Loucy (cell line): ENCODE measurements around the gene LUC7L3.

Source experiments
- H2AFZ ChIP-seq: fragments of 200-600 bp; sonication (generic); 2 replicates; pipeline ENCODE4 v1.6.0; 2016; ENCODE audit warnings: antibody characterized with exemption, mild to moderate bottlenecking, low read length, moderate library complexity
- H3F3A ChIP-seq: fragments of 200-600 bp; 2 replicates; pipeline ENCODE4 v1.6.0; 2016; ENCODE audit warnings: antibody characterized with exemption, low read depth, mild to moderate bottlenecking
- H3K27me3 ChIP-seq: fragments of 200-600 bp; sonication (generic); 2 replicates; pipeline ENCODE4 v1.6.1; 2014; ENCODE audit warnings: low read length, mild to moderate bottlenecking; ENCODE audit not compliant: insufficient read depth, poor library complexity, severe bottlenecking
- H3K36me3 ChIP-seq: fragments of 200-600 bp; sonication (generic); 2 replicates; pipeline ENCODE4 v1.6.1; 2016; ENCODE audit warnings: low read length; ENCODE audit not compliant: insufficient read depth
- H3K4me1 ChIP-seq: fragments of 200-600 bp; sonication (generic); 2 replicates; pipeline ENCODE4 v1.5.1; 2014; ENCODE audit warnings: low read length, mild to moderate bottlenecking; ENCODE audit not compliant: insufficient read depth, poor library complexity, severe bottlenecking
- H3K4me2 ChIP-seq: fragments of 200-600 bp; sonication (generic); 2 replicates; pipeline ENCODE4 v1.6.0; 2014; ENCODE audit warnings: antibody characterized with exemption, low read length, low read depth, mild to moderate bottlenecking; ENCODE audit not compliant: poor library complexity, severe bottlenecking
- H3K4me3 ChIP-seq: fragments of 200-600 bp; sonication (generic); 2 replicates; pipeline ENCODE4 v1.5.1; 2014; ENCODE audit warnings: low read length, mild to moderate bottlenecking, mixed read lengths; ENCODE audit not compliant: poor library complexity, severe bottlenecking
- H3K79me2 ChIP-seq: fragments of 200-600 bp; sonication (generic); 2 replicates; pipeline ENCODE4 v1.6.1; 2014; ENCODE audit warnings: low read length; ENCODE audit not compliant: insufficient read depth
- H3K9ac ChIP-seq: fragments of 200-600 bp; sonication (generic); 2 replicates; pipeline ENCODE4 v1.6.0; 2014; ENCODE audit warnings: mild to moderate bottlenecking, low read depth, low read length, moderate library complexity; ENCODE audit not compliant: poor library complexity, severe bottlenecking
- H3K9me2 ChIP-seq: fragments of 200-600 bp; sonication (generic); replicated peaks from 2 replicates; pipeline ENCODE4 v1.6.1; 2016; ENCODE audit warnings: low read depth, low read length, mixed read lengths
- H3K9me3 ChIP-seq: fragments of 200-600 bp; sonication (generic); 2 replicates; pipeline ENCODE4 v1.6.1; 2014; ENCODE audit warnings: mild to moderate bottlenecking, antibody characterized with exemption, low read length, low read depth; ENCODE audit not compliant: insufficient read depth
- H4K20me1 ChIP-seq: fragments of 200-600 bp; sonication (generic); 2 replicates; pipeline ENCODE4 v1.6.0; 2014; ENCODE audit warnings: antibody characterized with exemption, low read length, mild to moderate bottlenecking; ENCODE audit not compliant: insufficient read depth, poor library complexity, severe bottlenecking
- CTCF ChIP-seq: fragments of 200-600 bp; sonication (generic); conservative IDR thresholded peaks from 2 replicates; pipeline ENCODE4 v1.5.1; 2014; ENCODE audit warnings: mild to moderate bottlenecking, antibody characterized with exemption, low read length
- EZH2phosphoT487 ChIP-seq: fragments of 200-600 bp; IDR thresholded peaks from 2 replicates; pipeline ENCODE4 v1.6.1; 2018; ENCODE audit warnings: antibody characterized with exemption, mild to moderate bottlenecking, moderate library complexity, borderline replicate concordance

Gene LUC7L3

DNA sequence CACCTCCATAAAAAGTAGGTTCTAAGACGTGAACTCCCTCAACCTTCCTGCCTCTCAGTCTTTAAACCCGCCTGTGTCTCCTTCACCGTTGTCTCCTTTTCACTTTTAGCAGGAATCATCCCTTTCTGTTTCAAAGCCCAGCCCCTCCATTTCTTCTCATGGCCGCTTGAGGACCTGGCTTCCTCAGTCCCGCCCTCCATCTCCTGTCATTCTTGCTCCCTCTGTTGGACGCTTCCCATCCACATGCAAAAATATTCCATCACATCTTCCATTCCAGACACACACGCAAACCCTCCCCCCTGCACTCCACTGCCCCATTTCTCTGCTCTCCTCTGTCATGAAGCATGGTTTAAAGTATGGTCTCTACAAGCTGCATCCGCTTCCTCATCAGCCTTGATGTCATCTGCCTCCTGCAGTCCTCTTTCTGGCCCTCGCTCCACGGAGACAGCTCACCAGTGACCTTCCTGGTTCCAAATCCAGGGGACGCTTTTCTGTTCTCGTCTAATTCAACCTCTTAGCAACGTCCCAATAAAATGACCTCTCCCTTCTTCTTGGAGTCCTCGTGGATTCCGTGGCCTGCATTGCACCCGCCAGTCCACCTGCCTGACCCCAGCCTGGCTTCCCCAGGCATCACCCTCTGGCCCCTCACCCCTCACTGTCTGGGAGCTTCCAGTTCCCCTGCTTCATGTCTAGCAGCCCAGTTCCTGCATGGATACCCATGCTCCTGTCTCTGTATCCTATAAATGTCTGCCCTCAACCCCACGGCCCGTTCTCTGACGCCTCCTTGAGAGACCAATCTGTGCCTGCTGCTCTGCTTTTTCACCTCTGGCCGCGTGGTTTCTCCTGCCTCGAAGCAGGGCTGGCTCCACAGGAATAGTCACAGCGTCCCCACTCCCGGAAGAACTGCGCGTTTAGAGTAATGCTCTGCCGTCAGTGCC lies 37.9 kb upstream of the LUC7L3 start:
- Histone ChIP-seq H3K27me3 (no peaks in the 10 kb centered on the region), H4K20me1 (no peaks in the 10 kb centered on the region), H3K79me2 (no peaks in the 10 kb centered on the region), H3K9me2 (no peaks in the 10 kb centered on the region), H3K4me3 (no peak overlapping the region), H3K4me1 (no peaks in the 10 kb centered on the region), H3F3A (no peaks in the 10 kb centered on the region), H3K9me3 (no peaks in the 10 kb centered on the region), H3K36me3 (no peaks in the 10 kb centered on the region), H2AFZ (peak overlapping the region; percentile 73), H3K4me2 (no peak overlapping the region), H3K9ac (no peak overlapping the region)
- peak; percentile 35 for TF ChIP-seq CTCF
- TF ChIP-seq EZH2phosphoT487: no peak

GRCh38 chr17:50682441-50682840 lies 37.0 kb upstream of the LUC7L3 start:
- H4K20me1 ChIP-seq: no peaks in the 10 kb centered on the region
- no peaks in the 10 kb centered on the region for H3K27me3 ChIP-seq
- no peaks in the 10 kb centered on the region for H3K9me2 ChIP-seq
- no peaks in the 10 kb centered on the region for H3K79me2 ChIP-seq
- H3K9ac ChIP-seq: no peak overlapping the region
- no peak overlapping the region for H3K4me2 ChIP-seq
- H3K9me3 ChIP-seq: no peaks in the 10 kb centered on the region
- H2AFZ ChIP-seq: no peak overlapping the region
- H3K4me3 ChIP-seq: no peak overlapping the region
- TF ChIP-seq EZH2phosphoT487 (no peak), CTCF (no peak)
- no peaks in the 10 kb centered on the region for H3K36me3 ChIP-seq
- H3K4me1 ChIP-seq: no peaks in the 10 kb centered on the region
- H3F3A ChIP-seq: no peaks in the 10 kb centered on the region

DNA sequence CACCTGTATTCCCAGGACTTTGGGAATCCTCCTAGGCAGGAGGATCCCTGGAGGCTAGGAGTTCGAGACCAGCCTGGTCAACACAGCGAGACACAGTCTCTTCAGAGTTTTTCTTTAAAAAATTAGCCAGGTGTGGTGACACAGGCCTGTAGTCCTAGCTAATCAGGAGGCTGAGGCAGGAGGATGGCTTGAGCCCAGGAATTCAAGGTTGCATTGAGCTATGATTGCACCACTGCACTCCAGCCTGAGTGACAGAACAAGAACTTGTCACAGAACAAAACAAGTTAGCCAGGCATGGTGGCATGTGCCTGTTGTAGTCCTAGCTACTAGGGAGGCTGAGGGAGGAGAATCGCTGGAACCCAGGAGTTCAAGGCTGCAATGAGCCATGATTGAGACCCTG lies 36.5 kb upstream of the LUC7L3 start:
- H3K9me2 ChIP-seq: no peaks in the 10 kb centered on the region
- no peaks in the 10 kb centered on the region for H3F3A ChIP-seq
- H3K4me2 ChIP-seq: no peak overlapping the region
- no peaks in the 10 kb centered on the region for H4K20me1 ChIP-seq
- TF ChIP-seq CTCF (no peak), EZH2phosphoT487 (no peak)
- H3K4me1 ChIP-seq: no peaks in the 10 kb centered on the region
- H3K36me3 ChIP-seq: no peaks in the 10 kb centered on the region
- H3K9me3 ChIP-seq: no peaks in the 10 kb centered on the region
- no peaks in the 10 kb centered on the region for H3K79me2 ChIP-seq
- H3K4me3 ChIP-seq: no peak overlapping the region
- H2AFZ ChIP-seq: no peak overlapping the region
- no peaks in the 10 kb centered on the region for H3K27me3 ChIP-seq
- H3K9ac ChIP-seq: no peak overlapping the region
